ENCODE measurements around the gene NR3C2. TPM values are rescaled to one million over a fixed set of nuclear protein-coding genes. Genes with fewer than 3 reads are reported as not detected.

NR3C2 gene
- total and polyA plus RNA-seq, 10 of the 15 experiments (the other 5 are each of a cell fraction or from before 2014, with no cell fraction given) = 0.05 to 0.11 (median 0.08) TPM; not detected in 4

DNA sequence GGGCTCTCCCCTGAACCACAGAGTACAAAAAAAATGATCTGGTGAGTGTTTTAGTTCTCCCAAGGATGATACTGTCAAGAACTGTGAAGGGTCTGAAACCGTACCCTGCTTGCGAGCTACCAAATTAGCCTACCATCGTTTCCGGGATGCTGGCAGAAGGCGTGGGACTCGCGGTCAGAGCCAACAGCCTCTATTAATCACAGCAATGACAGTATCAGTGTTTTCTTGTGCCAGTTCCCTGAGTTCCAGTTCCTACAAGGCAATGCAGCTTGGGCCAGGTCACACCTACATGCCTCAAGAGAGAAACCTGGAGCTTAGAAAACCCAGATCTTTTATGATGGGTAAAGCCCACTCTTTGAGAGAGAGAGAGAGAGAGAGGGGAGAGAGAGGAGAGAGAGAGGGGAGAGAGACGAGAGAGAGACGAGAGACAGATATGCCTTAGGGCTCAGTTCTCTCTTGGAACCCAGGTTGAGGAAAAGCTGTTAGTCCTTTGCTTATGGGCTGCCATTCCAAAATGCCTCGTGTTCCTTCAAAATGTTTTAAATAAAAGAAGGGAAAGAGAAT is 382.5 kb downstream of the NR3C2 start:
- no peak overlapping the region for H3K4me2 ChIP-seq (ENCODE audit: control insufficient read depth, insufficient read depth)
- H2AFZ ChIP-seq (ENCODE audit: control insufficient read depth, low read depth, low read length) = no peak overlapping the region
- in situ Hi-C loops (cut with MboI) = loop anchor here (5.0 kb wide), 1 partner anchor 383 kb away; the partner anchor contains the start of gene NR3C2
- ChIA-PET RAD21 (ENCODE audit: unreplicated experiment) (interaction anchor here (0.6 kb wide), 1 partner anchor 1685 kb away, joined by 3 read pairs; no protein-coding TSS in a partner anchor), CTCF (interaction anchor here (0.6 to 1.2 kb wide), 4 partner anchors 15 to 193 kb away, joined by 3 to 4 read pairs (median 3); no protein-coding TSS in a partner anchor), SMC1A (ENCODE audit: uncharacterized antibody, unreplicated experiment) (interaction anchor here (0.8 to 2.1 kb wide), 5 partner anchors 15 to 477 kb away, joined by 3 to 9 read pairs (median 3); no protein-coding TSS in a partner anchor), POLR2A (interaction anchor here (0.6 to 1.0 kb wide), 2 partner anchors 210 to 415 kb away, joined by 3 read pairs; no protein-coding TSS in a partner anchor)
- H3K9ac ChIP-seq (ENCODE audit: control insufficient read depth, insufficient read depth, low read length) = no peak overlapping the region
- no peak overlapping the region for H3K4me3 ChIP-seq
- peaks cover 3% of the 10 kb centered on the region; the same call in 1 of the 2 replicates for H3K79me2 ChIP-seq (ENCODE audit: control insufficient read depth, insufficient read depth, low read length)
- TF ChIP-seq, protein P1, sequence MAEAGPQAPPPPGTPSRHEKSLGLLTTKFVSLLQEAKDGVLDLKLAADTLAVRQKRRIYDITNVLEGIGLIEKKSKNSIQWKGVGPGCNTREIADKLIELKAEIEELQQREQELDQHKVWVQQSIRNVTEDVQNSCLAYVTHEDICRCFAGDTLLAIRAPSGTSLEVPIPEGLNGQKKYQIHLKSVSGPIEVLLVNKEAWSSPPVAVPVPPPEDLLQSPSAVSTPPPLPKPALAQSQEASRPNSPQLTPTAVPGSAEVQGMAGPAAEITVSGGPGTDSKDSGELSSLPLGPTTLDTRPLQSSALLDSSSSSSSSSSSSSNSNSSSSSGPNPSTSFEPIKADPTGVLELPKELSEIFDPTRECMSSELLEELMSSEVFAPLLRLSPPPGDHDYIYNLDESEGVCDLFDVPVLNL (IDR thresholded peaks at IDR 0.05; ENCODE audit: low read depth, low read length) = no peak
- TF ChIP-seq, protein P2, sequence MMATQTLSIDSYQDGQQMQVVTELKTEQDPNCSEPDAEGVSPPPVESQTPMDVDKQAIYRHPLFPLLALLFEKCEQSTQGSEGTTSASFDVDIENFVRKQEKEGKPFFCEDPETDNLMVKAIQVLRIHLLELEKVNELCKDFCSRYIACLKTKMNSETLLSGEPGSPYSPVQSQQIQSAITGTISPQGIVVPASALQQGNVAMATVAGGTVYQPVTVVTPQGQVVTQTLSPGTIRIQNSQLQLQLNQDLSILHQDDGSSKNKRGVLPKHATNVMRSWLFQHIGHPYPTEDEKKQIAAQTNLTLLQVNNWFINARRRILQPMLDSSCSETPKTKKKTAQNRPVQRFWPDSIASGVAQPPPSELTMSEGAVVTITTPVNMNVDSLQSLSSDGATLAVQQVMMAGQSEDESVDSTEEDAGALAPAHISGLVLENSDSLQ (IDR thresholded peaks at IDR 0.05) = 0 out of 2 replicates have a peak, but pooled peaks have one; percentile 44
- no peak overlapping the region for H3K27ac ChIP-seq (ENCODE audit: control insufficient read depth, insufficient read depth)
- peak; percentile 46 for DNase-seq (ENCODE audit: low read depth, low spot score)
- FAIRE-seq = no peak
- BruUV-seq (replicated peaks) = no TSS peak
- WGBS (ENCODE audit: insufficient coverage, insufficient replicate concordance, low lambda C conversion rate, missing lambda C conversion rate) = 6% methylated on average over 10 of the region's 10 CpGs
- peaks cover 5% of the 10 kb centered on the region for H4K20me1 ChIP-seq (ENCODE audit: control insufficient read depth, insufficient read depth)
- ATAC-seq = no peak
- no peaks in the 10 kb centered on the region for H3K27me3 ChIP-seq (replicated peaks in 1 of 2; ENCODE audit: control insufficient read depth in 2 of 2, insufficient read depth in 2 of 2, low read length in 1 of 2)
- no peaks in the 10 kb centered on the region for H3K9me3 ChIP-seq (replicated peaks; ENCODE audit: control insufficient read depth, insufficient read depth, low read length)
- intact Hi-C loops (cut with micrococcal nuclease; ENCODE audit: unreplicated experiment) = loop anchor here (5.0 to 10.0 kb wide), 3 partner anchors 117 to 445 kb away; partner anchors contain the start of genes NR3C2 and TMEM184C
- H3K4me1 ChIP-seq (ENCODE audit: control insufficient read depth, insufficient read depth, low read length) = peaks cover 36% of the 10 kb centered on the region
- peaks cover 2 to 12% of the 10 kb centered on the region in 2 experiments for H3K36me3 ChIP-seq (ENCODE audit: control insufficient read depth in 2 of 2, insufficient read depth in 2 of 2, low read length in 1 of 2)
